Ovary (tissue), 9 donors: ENCODE measurements around the gene FER. TPM values are rescaled to one million over a fixed set of nuclear protein-coding genes. Genes with fewer than 3 reads are reported as not detected.

Source experiments
- DNase-seq, 5 donors: peaks; one replicate each; pipeline ENCODE4 v3.0.0-alpha.2; 2019 to 2020
- H3K27ac ChIP-seq, 2 donors: fragments of 200-600 bp; one replicate each; pipeline versions ENCODE4 v1.5.1 to v1.8.0; 2019 to 2022
- H3K27me3 ChIP-seq: fragments of 200-600 bp; one replicate; pipeline ENCODE4 v1.8.0; 2022
- H3K36me3 ChIP-seq: fragments of 200-600 bp; sonication (generic); one replicate; pipeline ENCODE4 v1.5.1; 2019
- H3K4me1 ChIP-seq: one replicate; pipeline ENCODE4 v1.8.1; 2013; ENCODE audit warnings: mild to moderate bottlenecking, moderate library complexity; ENCODE audit not compliant: insufficient read depth
- H3K4me3 ChIP-seq: fragments of 200-600 bp; sonication (generic); one replicate; pipeline ENCODE4 v1.5.1; 2017
- H3K9me3 ChIP-seq, 2 donors: fragments of 200-600 bp in 1 of 2; sonication (generic) in 1 of 2; one replicate each; pipeline versions ENCODE4 v1.5.1 to v1.8.1; 2013 to 2019; ENCODE audit warnings: mild to moderate bottlenecking in 1 of 2, moderate library complexity in 1 of 2
- EP300 ChIP-seq: sonication (generic); formaldehyde crosslinking; IDR thresholded peaks from one replicate; pipeline ENCODE4 v1.6.1; 2017; ENCODE audit warnings: antibody characterized with exemption
- POLR2A ChIP-seq: fragments of 450-650 bp; IDR thresholded peaks from one replicate; pipeline ENCODE4 v1.6.1; 2017; ENCODE audit warnings: antibody characterized with exemption, mild to moderate bottlenecking, moderate library complexity
- WGBS, 3 donors: extraction: QIAGEN DNeasy Blood & Tissue Kit in 1 of 3; methylation state at CpG; one replicate each; pipeline versions ENCODE4 v1.1.5 to v1.1.7; 2013 to 2017; 5-methylcytosine and 5-hydroxymethylcytosine counted together
- intact Hi-C, 4 donors: fragments of 100-400 bp; cut with DNase I; formaldehyde crosslinking; loops; one replicate each; pipeline versions ENCODE4 v1.11.0 to v1.15.1; 2022 to 2023
- polyA plus RNA-seq, 2 donors: library from polyadenylated mRNA; stranded (reverse); fragments of 200-250 nt in 1 of 2; fragments of 350-450 nt in 1 of 2; fragmentation: Illumina TruSeq in 1 of 2; extraction: RNeasy Lipid Tissue Mini Kit (QIAGEN cat#74804) in 1 of 2; gene quantifications; one replicate each; pipeline ENCODE4 v1.2.3, GENCODE V29; 2013 to 2014
- total RNA-seq, 7 donors: library from RNA; depleted of rRNA in 2 of 7; stranded (reverse); fragments of >200 nt in 2 of 7; fragmentation: NEBNext Ultra II Directional in 3 of 7; extraction: Animal tissue kit (Norgen Biotek cat#: 25700) in 3 of 7; gene quantifications; one replicate each; pipeline versions ENCODE4 v1.1.0 to v1.2.4, GENCODE V29; 2016 to 2023
- TF ChIP-seq, protein P1 (sequence below), 3 donors: fragments of 450-650 bp in 2 of 3; fragments of 200-600 bp in 1 of 3; IDR thresholded peaks; one replicate each; pipeline versions ENCODE4 v1.5.1 to v1.8.0; 2016 to 2022; ENCODE audit warnings: antibody characterized with exemption in 3 of 3, mild to moderate bottlenecking in 1 of 3
- donor health status: DM: no; HTN: no; CAD: no; lungs with moderate emphysema.
- donor health status: DM: no; HTN: no; CAD: no.
- donor health status: Bipolar disorder and iron deficiency.
- donor health status: DM: yes; HTN: yes; CAD: no.
- donor health status: DM: no; HTN: no; CAD: no.
- donor health status: DM: yes; HTN: yes; CAD: no.

Gene FER
- total and polyA plus RNA-seq, 9 donors, result 3.0 to 36.0 (median 28.0) TPM

GRCh38 chr5:109121225-109121624, 373.5 kb downstream of the FER start:
- no peaks in the 10 kb centered on the region for H3K27me3 ChIP-seq
- intact Hi-C loops, result no loop called here
- H3K27ac ChIP-seq, result no peak overlapping the region
- H3K9me3 ChIP-seq, result no peaks in the 10 kb centered on the region
- H3K4me1 ChIP-seq, result no peaks in the 10 kb centered on the region
- H3K4me3 ChIP-seq, result no peak overlapping the region
- H3K36me3 ChIP-seq, result no peaks in the 10 kb centered on the region
- WGBS, 3 donors, result 96 to 98% (median 98%) methylated on average over 3 of the region's 3 CpGs
- DNase-seq, result no peak
- no peak for TF ChIP-seq EP300
- TF ChIP-seq, protein P1, sequence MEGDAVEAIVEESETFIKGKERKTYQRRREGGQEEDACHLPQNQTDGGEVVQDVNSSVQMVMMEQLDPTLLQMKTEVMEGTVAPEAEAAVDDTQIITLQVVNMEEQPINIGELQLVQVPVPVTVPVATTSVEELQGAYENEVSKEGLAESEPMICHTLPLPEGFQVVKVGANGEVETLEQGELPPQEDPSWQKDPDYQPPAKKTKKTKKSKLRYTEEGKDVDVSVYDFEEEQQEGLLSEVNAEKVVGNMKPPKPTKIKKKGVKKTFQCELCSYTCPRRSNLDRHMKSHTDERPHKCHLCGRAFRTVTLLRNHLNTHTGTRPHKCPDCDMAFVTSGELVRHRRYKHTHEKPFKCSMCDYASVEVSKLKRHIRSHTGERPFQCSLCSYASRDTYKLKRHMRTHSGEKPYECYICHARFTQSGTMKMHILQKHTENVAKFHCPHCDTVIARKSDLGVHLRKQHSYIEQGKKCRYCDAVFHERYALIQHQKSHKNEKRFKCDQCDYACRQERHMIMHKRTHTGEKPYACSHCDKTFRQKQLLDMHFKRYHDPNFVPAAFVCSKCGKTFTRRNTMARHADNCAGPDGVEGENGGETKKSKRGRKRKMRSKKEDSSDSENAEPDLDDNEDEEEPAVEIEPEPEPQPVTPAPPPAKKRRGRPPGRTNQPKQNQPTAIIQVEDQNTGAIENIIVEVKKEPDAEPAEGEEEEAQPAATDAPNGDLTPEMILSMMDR (IDR thresholded peaks at IDR 0.05), result no peak
- TF ChIP-seq POLR2A, result no peak

DNA sequence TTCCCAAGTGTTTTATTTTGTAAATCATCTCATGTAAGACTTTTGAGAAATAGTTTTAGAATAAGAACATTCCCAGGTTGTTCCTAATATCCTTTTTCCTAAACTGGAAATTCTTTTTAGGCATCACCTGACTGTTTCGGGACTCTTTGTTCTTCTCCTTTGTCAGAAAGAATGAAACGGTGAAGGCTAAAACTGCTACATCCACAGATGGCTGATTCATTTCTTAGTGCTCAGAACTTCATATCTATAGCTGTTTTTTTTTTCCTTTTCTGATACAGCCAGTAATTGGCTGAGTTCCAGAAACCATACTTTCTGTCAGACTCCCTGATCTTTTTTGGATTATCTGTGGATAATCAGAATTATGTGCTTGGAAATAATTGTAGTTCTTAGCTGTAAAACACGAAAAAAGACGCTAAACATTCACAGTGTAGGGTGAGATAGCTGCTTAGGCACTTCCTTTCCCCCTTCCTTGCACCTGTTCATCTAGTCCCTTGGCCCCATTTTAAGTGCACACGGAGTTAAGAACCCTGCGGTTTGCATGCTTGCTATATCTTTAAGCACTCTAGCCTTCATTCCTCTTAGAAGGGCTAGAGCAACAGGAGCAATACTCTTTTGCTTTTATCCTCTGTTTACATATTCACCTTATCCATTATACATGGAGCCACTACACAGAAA, 378.2 kb downstream of the FER start:
- 82 to 86% (median 83%) methylated on average over 6 of the region's 6 CpGs for WGBS, 3 donors
- Histone ChIP-seq H3K4me3 (no peak overlapping the region), H3K27ac (no peak overlapping the region), H3K36me3 (no peaks in the 10 kb centered on the region), H3K27me3 (no peaks in the 10 kb centered on the region), H3K9me3 (no peaks in the 10 kb centered on the region), H3K4me1 (no peaks in the 10 kb centered on the region)
- TF ChIP-seq, protein P1 (IDR thresholded peaks at IDR 0.05), result no peak
- intact Hi-C loops, result no loop called here
- no peak for DNase-seq

GRCh38 chr5:109126481-109126880, 378.8 kb downstream of the FER start:
- 92 to 96% (median 95%) methylated on average over 1 of the region's 1 CpG for WGBS, 3 donors
- no peak for TF ChIP-seq POLR2A
- TF ChIP-seq, protein P1 (IDR thresholded peaks at IDR 0.05), result no peak
- no peak for TF ChIP-seq EP300
- no peak for DNase-seq
- intact Hi-C loops, result no loop called here
- H3K36me3 ChIP-seq, result no peaks in the 10 kb centered on the region
- no peaks in the 10 kb centered on the region for H3K27me3 ChIP-seq
- H3K4me1 ChIP-seq, result no peaks in the 10 kb centered on the region
- no peak overlapping the region for H3K27ac ChIP-seq
- no peaks in the 10 kb centered on the region for H3K9me3 ChIP-seq
- no peak overlapping the region for H3K4me3 ChIP-seq

DNA sequence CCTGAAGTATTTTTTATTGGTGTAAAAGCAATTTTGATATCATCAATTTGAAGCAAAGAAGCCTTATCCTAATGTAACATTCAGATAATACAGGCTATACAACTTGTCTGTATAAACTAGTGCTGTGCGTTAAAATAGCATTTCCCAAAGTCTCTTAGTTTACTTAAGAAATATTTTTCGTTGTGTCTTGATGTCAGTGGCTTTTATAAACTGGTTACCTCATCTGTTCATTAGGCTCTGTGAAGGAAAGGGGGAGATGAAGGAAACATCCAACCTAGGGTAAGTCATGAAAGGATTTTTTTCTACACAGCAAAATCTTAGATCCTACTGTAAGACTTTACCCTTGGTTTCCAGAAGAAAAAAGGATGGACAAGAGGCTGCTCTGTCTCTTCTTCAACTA, 389.2 kb downstream of the FER start:
- Histone ChIP-seq H3K4me3 (no peak overlapping the region), H3K4me1 (peaks cover 6% of the 10 kb centered on the region), H3K27me3 (no peaks in the 10 kb centered on the region), H3K9me3 (no peaks in the 10 kb centered on the region), H3K36me3 (no peaks in the 10 kb centered on the region), H3K27ac (no peak overlapping the region)
- no peak for DNase-seq
- 86 to 93% (median 90%) methylated on average over 2 of the region's 2 CpGs for WGBS, 3 donors
- intact Hi-C loops, result no loop called here
- TF ChIP-seq, protein P1 (IDR thresholded peaks at IDR 0.05), result no peak
- TF ChIP-seq POLR2A (no peak), EP300 (no peak)
